SU-DHL-6 (cell line): Measurements from ENCODE around the gene GPX5.
"Not testable (repeated sequence)": the region's sequence is repeated elsewhere in the genome, so short reads cannot be mapped to it uniquely, and the experiment has no call there.

Source experiments
- EZH2phosphoT487 ChIP-seq: fragments of 200-600 bp; sonication (generic), shearing (Covaris generic); conservative IDR thresholded peaks from 2 replicates; pipeline ENCODE4 v1.6.1; 2018; ENCODE audit warnings: mild to moderate bottlenecking, antibody characterized with exemption, low read length, moderate library complexity, mixed read lengths
- TF ChIP-seq, protein P1 (sequence below): fragments of 200-600 bp; sonication (generic); IDR thresholded peaks from one replicate; pipeline ENCODE4 v1.5.1; 2017; ENCODE audit warnings: antibody characterized with exemption, mild to moderate bottlenecking, low read length, moderate library complexity; ENCODE audit not compliant: insufficient read depth, poor library complexity, severe bottlenecking

DNA sequence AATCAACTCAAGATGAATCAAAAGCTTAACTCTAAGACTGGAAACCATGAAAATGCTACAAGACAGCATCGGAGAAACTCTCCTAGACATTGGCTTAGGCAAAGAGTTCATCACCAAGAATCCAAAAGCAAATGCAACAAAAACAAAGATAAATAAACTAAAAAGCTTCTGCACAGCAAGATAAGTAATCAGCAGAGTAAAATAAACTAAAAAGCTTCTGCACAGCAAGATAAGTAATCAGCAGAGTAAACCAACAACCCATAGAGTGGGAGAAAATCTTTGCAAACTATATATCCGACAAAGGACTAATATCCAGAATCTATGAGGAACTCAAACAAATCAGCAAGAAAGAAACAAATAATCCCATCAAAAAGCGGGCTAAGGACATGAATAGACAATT, 21.3 kb downstream of the GPX5 start:
- TF ChIP-seq, protein P1, sequence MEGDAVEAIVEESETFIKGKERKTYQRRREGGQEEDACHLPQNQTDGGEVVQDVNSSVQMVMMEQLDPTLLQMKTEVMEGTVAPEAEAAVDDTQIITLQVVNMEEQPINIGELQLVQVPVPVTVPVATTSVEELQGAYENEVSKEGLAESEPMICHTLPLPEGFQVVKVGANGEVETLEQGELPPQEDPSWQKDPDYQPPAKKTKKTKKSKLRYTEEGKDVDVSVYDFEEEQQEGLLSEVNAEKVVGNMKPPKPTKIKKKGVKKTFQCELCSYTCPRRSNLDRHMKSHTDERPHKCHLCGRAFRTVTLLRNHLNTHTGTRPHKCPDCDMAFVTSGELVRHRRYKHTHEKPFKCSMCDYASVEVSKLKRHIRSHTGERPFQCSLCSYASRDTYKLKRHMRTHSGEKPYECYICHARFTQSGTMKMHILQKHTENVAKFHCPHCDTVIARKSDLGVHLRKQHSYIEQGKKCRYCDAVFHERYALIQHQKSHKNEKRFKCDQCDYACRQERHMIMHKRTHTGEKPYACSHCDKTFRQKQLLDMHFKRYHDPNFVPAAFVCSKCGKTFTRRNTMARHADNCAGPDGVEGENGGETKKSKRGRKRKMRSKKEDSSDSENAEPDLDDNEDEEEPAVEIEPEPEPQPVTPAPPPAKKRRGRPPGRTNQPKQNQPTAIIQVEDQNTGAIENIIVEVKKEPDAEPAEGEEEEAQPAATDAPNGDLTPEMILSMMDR: not testable (repeated sequence)
- TF ChIP-seq EZH2phosphoT487: not testable (repeated sequence)
